HEK293 (cell line): Measurements from ENCODE around the gene PIK3AP1.

Experiments used
- CTCF ChIA-PET: fragments of 350-600 bp; formaldehyde crosslinking; extraction: SDS; loops from one replicate; lab custom pipeline; 2021; ENCODE audit warnings: antibody characterized with exemption; lab: Yijun Ruan, JAX
- POLR2A ChIA-PET: fragments of 300-600 bp; formaldehyde crosslinking; extraction: SDS; loops from one replicate; lab custom pipeline; 2020; ENCODE audit warnings: antibody characterized with exemption, inconsistent platforms; lab: Yijun Ruan, JAX
- H3K27ac ChIP-seq: fragments of 200-500 bp; sonication (Bioruptor generic); 2 replicates; pipeline ENCODE4 v1.5.1; 2014; ENCODE audit warnings: low read depth, low read length, control low read depth, inconsistent platforms; ENCODE audit errors: extremely low read depth
- H3K36me3 ChIP-seq, 2 experiments: fragments of 200-500 bp in 1 of 2; sonication (Bioruptor generic) in 1 of 2; 1 replicate in 1 of 2; 2 replicates in 1 of 2; pipeline ENCODE4 v1.5.1; 2014 to 2017; ENCODE audit warnings: inconsistent platforms in 2 of 2, low read length in 2 of 2; ENCODE audit not compliant: control insufficient read depth in 2 of 2, insufficient read depth in 1 of 2
- H3K4me1 ChIP-seq: fragments of 200-500 bp; sonication (Bioruptor generic); 2 replicates; pipeline ENCODE4 v1.5.1; 2014; ENCODE audit warnings: mild to moderate bottlenecking, low read length, inconsistent platforms; ENCODE audit not compliant: control insufficient read depth, insufficient read depth
- H3K4me3 ChIP-seq: 2 replicates; pipeline ENCODE4 v1.5.1; 2011; ENCODE audit warnings: low read depth, mild to moderate bottlenecking, control low read depth, low read length, moderate library complexity
- H3K9me3 ChIP-seq: fragments of 200-500 bp; sonication (Bioruptor generic); 2 replicates; pipeline ENCODE4 v1.5.1; 2014; ENCODE audit warnings: low read depth, low read length, inconsistent platforms; ENCODE audit not compliant: control insufficient read depth, insufficient read depth
- REPIN1 ChIP-seq: fragments of 450-650 bp; formaldehyde crosslinking; IDR thresholded peaks from 2 replicates; pipeline ENCODE4 v1.5.1; 2017; ENCODE audit warnings: missing biosample characterization, missing genetic modification characterization, low read depth
- ZBTB7A ChIP-seq: fragments of 450-650 bp; formaldehyde crosslinking; IDR thresholded peaks from 2 replicates; pipeline ENCODE4 v1.5.1; 2016; ENCODE audit warnings: low read depth, missing biosample characterization, missing genetic modification characterization
- ZFP3 ChIP-seq: fragments of 450-650 bp; formaldehyde crosslinking; IDR thresholded peaks from 2 replicates; pipeline ENCODE4 v1.5.1; 2016; ENCODE audit warnings: low read depth, missing biosample characterization, missing genetic modification characterization
- ZFP69B ChIP-seq: fragments of 450-650 bp; formaldehyde crosslinking; IDR thresholded peaks from 2 replicates; pipeline ENCODE4 v1.5.1; 2016; ENCODE audit warnings: missing biosample characterization, missing genetic modification characterization
- ZNF146 ChIP-seq: fragments of 450-650 bp; formaldehyde crosslinking; IDR thresholded peaks from 2 replicates; pipeline ENCODE4 v1.5.1; 2016; ENCODE audit warnings: missing biosample characterization, missing genetic modification characterization
- ZNF169 ChIP-seq: fragments of 450-650 bp; formaldehyde crosslinking; IDR thresholded peaks from 2 replicates; pipeline ENCODE4 v1.5.1; 2016; ENCODE audit warnings: missing biosample characterization, missing genetic modification characterization
- ZNF175 ChIP-seq: fragments of 450-650 bp; formaldehyde crosslinking; IDR thresholded peaks from 2 replicates; pipeline ENCODE4 v1.5.1; 2016; ENCODE audit warnings: missing biosample characterization, missing genetic modification characterization
- ZNF335 ChIP-seq: fragments of 450-650 bp; formaldehyde crosslinking; conservative IDR thresholded peaks from 2 replicates; pipeline ENCODE4 v1.5.1; 2016; ENCODE audit warnings: missing biosample characterization, missing genetic modification characterization
- ZNF366 ChIP-seq: fragments of 450-650 bp; formaldehyde crosslinking; conservative IDR thresholded peaks from 2 replicates; pipeline ENCODE4 v1.5.1; 2016; ENCODE audit warnings: missing biosample characterization, missing genetic modification characterization
- ZNF433 ChIP-seq: fragments of 450-650 bp; formaldehyde crosslinking; IDR thresholded peaks from 2 replicates; pipeline ENCODE4 v1.5.1; 2016; ENCODE audit warnings: missing biosample characterization, missing genetic modification characterization, low read depth
- ZNF585B ChIP-seq: fragments of 450-650 bp; formaldehyde crosslinking; IDR thresholded peaks from 2 replicates; pipeline ENCODE4 v1.5.1; 2016; ENCODE audit warnings: missing biosample characterization, missing genetic modification characterization
- TF ChIP-seq, protein P1 (sequence below): fragments of 450-650 bp; formaldehyde crosslinking; IDR thresholded peaks from 2 replicates; pipeline ENCODE4 v1.5.1; 2017; ENCODE audit warnings: missing biosample characterization, missing genetic modification characterization
- TF ChIP-seq, protein P2 (sequence below): fragments of 450-650 bp; formaldehyde crosslinking; IDR thresholded peaks from 2 replicates; pipeline ENCODE4 v1.5.1; 2016; ENCODE audit warnings: missing biosample characterization, missing genetic modification characterization, low read depth
- TF ChIP-seq, protein P3 (sequence below): fragments of 450-650 bp; formaldehyde crosslinking; IDR thresholded peaks from 2 replicates; pipeline ENCODE4 v1.5.1; 2016; ENCODE audit warnings: missing biosample characterization, missing genetic modification characterization
- TF ChIP-seq, protein P4 (sequence below): fragments of 450-650 bp; formaldehyde crosslinking; IDR thresholded peaks from 2 replicates; pipeline ENCODE4 v1.5.1; 2016; ENCODE audit warnings: missing biosample characterization, missing genetic modification characterization
- TF ChIP-seq, protein P5 (sequence below): fragments of 450-650 bp; formaldehyde crosslinking; IDR thresholded peaks from 2 replicates; pipeline ENCODE4 v1.5.1; 2017; ENCODE audit warnings: missing biosample characterization, missing genetic modification characterization

PIK3AP1 gene

DNA sequence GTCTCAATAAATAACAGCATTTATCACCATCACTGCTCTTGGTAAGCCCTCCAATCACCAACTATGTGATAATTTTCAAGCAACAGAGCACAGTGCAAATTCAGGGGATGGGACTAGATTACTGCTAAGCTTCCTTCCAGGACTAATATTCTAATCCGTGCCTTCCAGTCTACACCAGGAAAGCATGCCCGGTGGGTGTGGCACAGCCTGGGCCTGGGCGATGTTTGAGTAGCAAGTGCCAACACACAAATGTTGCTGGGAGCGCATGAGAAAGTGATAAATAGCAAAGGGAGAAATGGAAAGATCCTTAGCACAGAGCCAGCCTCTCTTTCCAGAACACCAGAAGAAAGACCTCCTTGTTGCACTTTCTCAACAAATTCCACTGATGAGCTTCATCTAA, 120.0 kb downstream of the PIK3AP1 start:
- CTCF ChIA-PET, result interaction anchor here (0.6 kb wide), 1 partner anchor 432 kb away, joined by 3 read pairs; no protein-coding TSS in a partner anchor
- no peaks in the 10 kb centered on the region for H3K9me3 ChIP-seq
- no peaks in the 10 kb centered on the region for H3K36me3 ChIP-seq
- POLR2A ChIA-PET, result no interaction called here
- no peak overlapping the region for H3K4me3 ChIP-seq
- H3K27ac ChIP-seq, result no peak overlapping the region
- TF ChIP-seq, protein P1, sequence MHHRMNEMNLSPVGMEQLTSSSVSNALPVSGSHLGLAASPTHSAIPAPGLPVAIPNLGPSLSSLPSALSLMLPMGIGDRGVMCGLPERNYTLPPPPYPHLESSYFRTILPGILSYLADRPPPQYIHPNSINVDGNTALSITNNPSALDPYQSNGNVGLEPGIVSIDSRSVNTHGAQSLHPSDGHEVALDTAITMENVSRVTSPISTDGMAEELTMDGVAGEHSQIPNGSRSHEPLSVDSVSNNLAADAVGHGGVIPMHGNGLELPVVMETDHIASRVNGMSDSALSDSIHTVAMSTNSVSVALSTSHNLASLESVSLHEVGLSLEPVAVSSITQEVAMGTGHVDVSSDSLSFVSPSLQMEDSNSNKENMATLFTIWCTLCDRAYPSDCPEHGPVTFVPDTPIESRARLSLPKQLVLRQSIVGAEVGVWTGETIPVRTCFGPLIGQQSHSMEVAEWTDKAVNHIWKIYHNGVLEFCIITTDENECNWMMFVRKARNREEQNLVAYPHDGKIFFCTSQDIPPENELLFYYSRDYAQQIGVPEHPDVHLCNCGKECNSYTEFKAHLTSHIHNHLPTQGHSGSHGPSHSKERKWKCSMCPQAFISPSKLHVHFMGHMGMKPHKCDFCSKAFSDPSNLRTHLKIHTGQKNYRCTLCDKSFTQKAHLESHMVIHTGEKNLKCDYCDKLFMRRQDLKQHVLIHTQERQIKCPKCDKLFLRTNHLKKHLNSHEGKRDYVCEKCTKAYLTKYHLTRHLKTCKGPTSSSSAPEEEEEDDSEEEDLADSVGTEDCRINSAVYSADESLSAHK (tag by site-specific recombination), result no peak
- TF ChIP-seq, protein P2, sequence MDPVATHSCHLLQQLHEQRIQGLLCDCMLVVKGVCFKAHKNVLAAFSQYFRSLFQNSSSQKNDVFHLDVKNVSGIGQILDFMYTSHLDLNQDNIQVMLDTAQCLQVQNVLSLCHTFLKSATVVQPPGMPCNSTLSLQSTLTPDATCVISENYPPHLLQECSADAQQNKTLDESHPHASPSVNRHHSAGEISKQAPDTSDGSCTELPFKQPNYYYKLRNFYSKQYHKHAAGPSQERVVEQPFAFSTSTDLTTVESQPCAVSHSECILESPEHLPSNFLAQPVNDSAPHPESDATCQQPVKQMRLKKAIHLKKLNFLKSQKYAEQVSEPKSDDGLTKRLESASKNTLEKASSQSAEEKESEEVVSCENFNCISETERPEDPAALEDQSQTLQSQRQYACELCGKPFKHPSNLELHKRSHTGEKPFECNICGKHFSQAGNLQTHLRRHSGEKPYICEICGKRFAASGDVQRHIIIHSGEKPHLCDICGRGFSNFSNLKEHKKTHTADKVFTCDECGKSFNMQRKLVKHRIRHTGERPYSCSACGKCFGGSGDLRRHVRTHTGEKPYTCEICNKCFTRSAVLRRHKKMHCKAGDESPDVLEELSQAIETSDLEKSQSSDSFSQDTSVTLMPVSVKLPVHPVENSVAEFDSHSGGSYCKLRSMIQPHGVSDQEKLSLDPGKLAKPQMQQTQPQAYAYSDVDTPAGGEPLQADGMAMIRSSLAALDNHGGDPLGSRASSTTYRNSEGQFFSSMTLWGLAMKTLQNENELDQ, result no peak
- TF ChIP-seq ZNF146 (tag by site-specific recombination), result no peak
- TF ChIP-seq, protein P3, sequence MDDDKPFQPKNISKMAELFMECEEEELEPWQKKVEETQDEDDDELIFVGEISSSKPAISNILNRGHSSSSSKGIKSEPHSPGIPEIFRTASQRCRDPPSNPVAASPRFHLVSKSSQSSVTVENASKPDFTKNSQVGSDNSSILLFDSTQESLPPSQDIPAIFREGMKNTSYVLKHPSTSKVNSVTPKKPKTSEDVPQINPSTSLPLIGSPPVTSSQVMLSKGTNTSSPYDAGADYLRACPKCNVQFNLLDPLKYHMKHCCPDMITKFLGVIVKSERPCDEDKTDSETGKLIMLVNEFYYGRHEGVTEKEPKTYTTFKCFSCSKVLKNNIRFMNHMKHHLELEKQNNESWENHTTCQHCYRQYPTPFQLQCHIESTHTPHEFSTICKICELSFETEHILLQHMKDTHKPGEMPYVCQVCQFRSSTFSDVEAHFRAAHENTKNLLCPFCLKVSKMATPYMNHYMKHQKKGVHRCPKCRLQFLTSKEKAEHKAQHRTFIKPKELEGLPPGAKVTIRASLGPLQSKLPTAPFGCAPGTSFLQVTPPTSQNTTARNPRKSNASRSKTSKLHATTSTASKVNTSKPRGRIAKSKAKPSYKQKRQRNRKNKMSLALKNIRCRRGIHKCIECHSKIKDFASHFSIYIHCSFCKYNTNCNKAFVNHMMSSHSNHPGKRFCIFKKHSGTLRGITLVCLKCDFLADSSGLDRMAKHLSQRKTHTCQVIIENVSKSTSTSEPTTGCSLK, result no peak
- H3K4me1 ChIP-seq, result no peaks in the 10 kb centered on the region

DNA sequence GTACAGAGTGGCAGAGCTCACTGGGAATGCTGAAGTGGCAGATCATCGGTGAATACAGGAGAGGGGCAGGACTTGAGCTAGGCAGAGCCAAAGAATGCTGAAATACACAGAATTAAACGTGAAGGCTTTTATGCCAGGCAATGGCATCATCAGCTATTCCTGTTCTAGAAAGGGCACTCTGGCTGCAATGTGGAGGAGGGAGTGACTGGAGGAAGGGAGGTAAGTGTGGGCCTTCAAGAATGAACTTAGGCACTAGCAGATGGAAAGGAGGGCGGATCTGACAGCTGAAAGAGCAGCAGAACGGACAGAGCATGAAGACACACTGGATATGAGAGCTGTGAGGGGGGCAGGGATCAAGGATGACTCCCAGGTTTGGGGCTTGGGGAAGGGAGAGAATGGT, 121.5 kb downstream of the PIK3AP1 start:
- ChIA-PET CTCF (interaction anchor here (0.7 kb wide), 1 partner anchor 491 kb away, joined by 3 read pairs; no protein-coding TSS in a partner anchor), POLR2A (interaction anchor here (1.2 kb wide), 1 partner anchor 10 kb away, joined by 3 read pairs; no protein-coding TSS in a partner anchor)
- Histone ChIP-seq H3K4me1 (no peaks in the 10 kb centered on the region), H3K9me3 (no peaks in the 10 kb centered on the region), H3K36me3 (no peaks in the 10 kb centered on the region), H3K4me3 (no peak overlapping the region), H3K27ac (no peak overlapping the region)
- TF ChIP-seq ZNF169 (tag by site-specific recombination) (no peak), ZNF585B (tag by site-specific recombination) (no peak)

DNA sequence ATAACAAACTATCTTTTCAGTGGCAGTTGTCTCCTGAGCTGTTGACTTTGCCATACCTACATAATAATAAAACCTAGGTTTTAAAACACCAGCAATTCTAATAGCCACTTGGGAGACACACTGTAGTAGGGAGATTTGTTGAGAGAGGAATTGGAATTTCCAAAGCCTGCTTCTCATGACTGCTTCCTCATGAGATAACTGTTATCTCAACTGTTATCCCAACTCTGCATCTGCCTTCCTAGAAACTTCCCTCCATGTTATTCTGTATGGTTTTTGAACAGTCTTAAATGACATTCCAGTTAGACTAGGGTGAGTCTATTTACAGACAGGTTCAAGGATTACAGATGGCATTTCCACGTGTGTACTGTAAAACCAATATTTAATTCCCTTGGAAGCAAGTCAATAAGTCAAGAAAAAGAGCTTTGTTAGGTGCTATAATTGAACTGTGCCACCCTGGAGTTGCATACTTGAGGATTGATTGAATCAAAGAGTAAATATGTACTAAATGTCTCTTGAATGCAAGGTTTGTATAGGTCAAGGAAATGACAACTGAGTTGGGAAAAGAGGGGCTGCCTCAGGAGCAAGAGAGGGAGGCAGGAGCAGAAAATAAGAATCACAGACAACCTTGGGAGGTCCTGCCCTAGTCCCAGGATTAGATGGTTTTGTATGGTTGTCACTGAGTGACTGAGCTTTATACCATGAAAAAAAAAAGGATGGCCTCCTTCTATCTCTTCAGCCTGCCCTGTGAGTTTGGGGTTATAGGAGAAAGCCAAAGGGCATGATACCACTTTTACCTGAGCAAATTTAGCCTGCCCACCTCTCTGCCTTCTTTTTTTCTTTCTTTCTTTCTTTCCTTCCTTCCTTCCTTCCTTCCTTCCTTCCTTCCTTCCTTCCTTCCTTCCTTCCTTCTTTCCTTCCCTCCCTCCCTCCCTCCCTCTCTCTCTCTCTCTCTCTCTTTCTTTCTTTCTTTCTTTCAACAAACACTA, 123.6 kb downstream of the PIK3AP1 start:
- H3K4me3 ChIP-seq, result no peak overlapping the region
- H3K9me3 ChIP-seq, result no peaks in the 10 kb centered on the region
- TF ChIP-seq ZNF366 (tag by site-specific recombination) (peak; percentile 47), ZNF433 (no peak)
- H3K4me1 ChIP-seq, result no peaks in the 10 kb centered on the region
- no peak overlapping the region for H3K27ac ChIP-seq
- CTCF ChIA-PET, result interaction anchor here (0.6 kb wide), 2 partner anchors 44 to 446 kb away, joined by 3 to 5 read pairs; no protein-coding TSS in a partner anchor
- POLR2A ChIA-PET, result no interaction called here
- H3K36me3 ChIP-seq, result no peaks in the 10 kb centered on the region

DNA sequence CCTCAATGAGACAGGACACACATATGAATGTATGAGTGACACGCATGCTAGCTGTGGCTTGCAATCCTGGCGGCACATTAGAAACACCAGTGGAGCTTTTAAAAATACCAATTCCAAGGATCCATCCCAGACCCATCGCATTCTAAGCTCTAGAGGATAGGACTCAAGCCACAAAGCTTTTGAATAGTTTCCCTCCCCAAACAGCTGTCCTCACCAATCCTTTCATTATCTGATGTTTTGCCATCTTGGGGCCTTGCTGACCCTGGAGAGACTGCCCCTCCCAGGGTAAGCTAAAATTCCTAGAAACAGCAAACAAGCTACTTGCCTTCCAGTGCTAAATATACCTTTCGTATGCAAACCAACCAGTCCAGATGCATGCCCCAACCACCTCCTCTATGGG, 124.6 kb downstream of the PIK3AP1 start:
- no peaks in the 10 kb centered on the region for H3K4me1 ChIP-seq
- no peak overlapping the region for H3K4me3 ChIP-seq
- CTCF ChIA-PET, result interaction anchor here (0.5 kb wide), 1 partner anchor 11 kb away, joined by 3 read pairs; no protein-coding TSS in a partner anchor
- no peaks in the 10 kb centered on the region for H3K36me3 ChIP-seq
- H3K27ac ChIP-seq, result no peak overlapping the region
- H3K9me3 ChIP-seq, result no peaks in the 10 kb centered on the region
- POLR2A ChIA-PET, result no interaction called here
- no peak for TF ChIP-seq ZBTB7A (tag by site-specific recombination)
- TF ChIP-seq ZFP3 (tag by site-specific recombination), result no peak
- no peak for TF ChIP-seq ZNF585B (tag by site-specific recombination)
- TF ChIP-seq ZFP69B (tag by site-specific recombination), result no peak
- TF ChIP-seq REPIN1 (tag by site-specific recombination), result no peak
- TF ChIP-seq ZNF175 (tag by site-specific recombination), result no peak
- no peak for TF ChIP-seq ZNF335 (tag by site-specific recombination)
- TF ChIP-seq, protein P4, sequence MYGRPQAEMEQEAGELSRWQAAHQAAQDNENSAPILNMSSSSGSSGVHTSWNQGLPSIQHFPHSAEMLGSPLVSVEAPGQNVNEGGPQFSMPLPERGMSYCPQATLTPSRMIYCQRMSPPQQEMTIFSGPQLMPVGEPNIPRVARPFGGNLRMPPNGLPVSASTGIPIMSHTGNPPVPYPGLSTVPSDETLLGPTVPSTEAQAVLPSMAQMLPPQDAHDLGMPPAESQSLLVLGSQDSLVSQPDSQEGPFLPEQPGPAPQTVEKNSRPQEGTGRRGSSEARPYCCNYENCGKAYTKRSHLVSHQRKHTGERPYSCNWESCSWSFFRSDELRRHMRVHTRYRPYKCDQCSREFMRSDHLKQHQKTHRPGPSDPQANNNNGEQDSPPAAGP, result no peak
- TF ChIP-seq, protein P5, sequence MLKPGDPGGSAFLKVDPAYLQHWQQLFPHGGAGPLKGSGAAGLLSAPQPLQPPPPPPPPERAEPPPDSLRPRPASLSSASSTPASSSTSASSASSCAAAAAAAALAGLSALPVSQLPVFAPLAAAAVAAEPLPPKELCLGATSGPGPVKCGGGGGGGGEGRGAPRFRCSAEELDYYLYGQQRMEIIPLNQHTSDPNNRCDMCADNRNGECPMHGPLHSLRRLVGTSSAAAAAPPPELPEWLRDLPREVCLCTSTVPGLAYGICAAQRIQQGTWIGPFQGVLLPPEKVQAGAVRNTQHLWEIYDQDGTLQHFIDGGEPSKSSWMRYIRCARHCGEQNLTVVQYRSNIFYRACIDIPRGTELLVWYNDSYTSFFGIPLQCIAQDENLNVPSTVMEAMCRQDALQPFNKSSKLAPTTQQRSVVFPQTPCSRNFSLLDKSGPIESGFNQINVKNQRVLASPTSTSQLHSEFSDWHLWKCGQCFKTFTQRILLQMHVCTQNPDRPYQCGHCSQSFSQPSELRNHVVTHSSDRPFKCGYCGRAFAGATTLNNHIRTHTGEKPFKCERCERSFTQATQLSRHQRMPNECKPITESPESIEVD (tag by site-specific recombination), result no peak
